Right cardiac atrium (tissue), 5 donors: ENCODE data around the gene EDNRA. TPM values are rescaled to one million over a fixed set of nuclear protein-coding genes. Genes with fewer than 3 reads are reported as not detected.
A peak's percentile ranks its signal among the peaks of the same experiment; 100 is the strongest.
"Not testable (repeated sequence)": the region's sequence is repeated elsewhere in the genome, so short reads cannot be mapped to it uniquely, and the experiment has no call there.

ENCODE experiments used
- ATAC-seq, 2 donors: fragments of 200-7000 bp; cut with Tn5 transposase; one replicate each; pipeline versions ENCODE4 v1.8.0 to v1.9.1; 2020; ENCODE audit warnings: moderate library complexity in 2 of 2, mild to moderate bottlenecking in 1 of 2
- DNase-seq, 3 donors: peaks; one replicate each; pipeline ENCODE4 v3.0.0-alpha.2; 2020
- H3K27ac ChIP-seq: one replicate; pipeline ENCODE4 v1.5.1; 2013; ENCODE audit warnings: mild to moderate bottlenecking, low read length, control low read depth, moderate library complexity
- H3K27me3 ChIP-seq: one replicate; pipeline ENCODE4 v1.6.1; 2013; ENCODE audit not compliant: control insufficient read depth, insufficient read depth
- H3K4me1 ChIP-seq: one replicate; pipeline ENCODE4 v1.6.1; 2013; ENCODE audit warnings: low read length; ENCODE audit not compliant: control insufficient read depth, insufficient read depth
- H3K4me3 ChIP-seq: one replicate; pipeline ENCODE4 v1.5.1; 2013; ENCODE audit warnings: low read length, control low read depth
- H3K9me3 ChIP-seq: one replicate; pipeline ENCODE4 v1.6.1; 2013; ENCODE audit warnings: low read length; ENCODE audit not compliant: control insufficient read depth
- WGBS: extraction: QIAGEN DNeasy Blood & Tissue Kit; methylation state at CpG from one replicate; pipeline ENCODE4 v1.1.7; 2013; 5-methylcytosine and 5-hydroxymethylcytosine counted together
- intact Hi-C, 4 donors: fragments of 100-400 bp; cut with DNase I; formaldehyde crosslinking; loops; one replicate each; pipeline versions ENCODE4 v1.11.0 to v1.14.0; 2022 to 2023
- long read RNA-seq, 4 donors: library from polyadenylated mRNA; unstranded; transcript quantifications; one replicate each; pipeline ENCODE4 v2.0.0, GENCODE V29; 2020 to 2021
- polyA plus RNA-seq: library from polyadenylated mRNA; stranded (reverse); fragments of 200-250 nt; gene quantifications from one replicate; pipeline ENCODE4 v1.2.3, GENCODE V29; 2013
- total RNA-seq, 4 donors: library from RNA; stranded (reverse); fragmentation: NEBNext Ultra II Directional; extraction: Animal tissue kit (Norgen Biotek cat#: 25700); gene quantifications; one replicate each; pipeline ENCODE4 v1.2.1, GENCODE V29; 2021
- donor health status: healthy with polysubstance abuse.
- donor health status: DM: no; HTN: yes; CAD: no.
- donor health status: DM: no; HTN: no; CAD: no.
- donor health status: DM: no; HTN: yes; CAD: no; lungs with severe emphysema.
- donor health status: DM: yes; HTN: yes; CAD: no.

The EDNRA gene
- total RNA-seq = 10 to 100 TPM; 43.3 to 99.8 (median 66.2) TPM
- 21.9 TPM for polyA plus RNA-seq
- long read RNA-seq, donor 1, full-length matches to known transcripts = 117 of 145 reads
- long read RNA-seq, donor 1, partial matches to known transcripts = 20 of 145 reads
- long read RNA-seq, donor 1, other reads (novel, unspliced or antisense) = 8 of 145 reads
- long read RNA-seq, donor 2, full-length matches to known transcripts = 28 of 36 reads
- long read RNA-seq, donor 2, partial matches to known transcripts = 5 of 36 reads
- long read RNA-seq, donor 2, other reads (novel, unspliced or antisense) = 3 of 36 reads
- long read RNA-seq, donor 3, full-length matches to known transcripts = 336 of 403 reads
- long read RNA-seq, donor 3, partial matches to known transcripts = 49 of 403 reads
- long read RNA-seq, donor 3, other reads (novel, unspliced or antisense) = 18 of 403 reads
- long read RNA-seq, donor 4, full-length matches to known transcripts = 40 of 46 reads
- long read RNA-seq, donor 4, partial matches to known transcripts = 2 of 46 reads
- long read RNA-seq, donor 4, other reads (novel, unspliced or antisense) = 4 of 46 reads

GRCh38 chr4:147480891-147481576 is at the start of gene EDNRA:
Gene EDNRA (plus strand): TSS chr4:147481097. CDS start chr4:147485682, 4,585 bp downstream.
- WGBS = under 1% methylated on average over 68 of the region's 68 CpGs
- peak; percentile 39 to 80 (median 71) for DNase-seq
- Histone ChIP-seq H3K9me3 (no peaks in the 10 kb centered on the region), H3K4me3 (peak within 1 kb of the TSS; percentile 53), H3K27me3 (no peaks in the 10 kb centered on the region), H3K27ac (peak within 1 kb of the TSS; percentile 76), H3K4me1 (peaks cover 2% of the 10 kb centered on the region)
- intact Hi-C loops = loop anchor here in 2 of 4 donors (5.0 to 10.0 kb wide), 3 partner anchors 46 to 316 kb away; no protein-coding TSS in a partner anchor
- peak; percentile 80 to 83 for ATAC-seq

GRCh38 chr4:147434370-147434769 is 46.5 kb upstream of the EDNRA start:
- DNase-seq, H3K27ac ChIP-seq, ATAC-seq, H3K9me3 ChIP-seq, intact Hi-C loops, H3K4me3 ChIP-seq, H3K4me1 ChIP-seq, H3K27me3 ChIP-seq: not testable (repeated sequence)
- 64% methylated on average over 1 of the region's 1 CpG for WGBS

GRCh38 chr4:147440442-147440841 is 40.5 kb upstream of the EDNRA start:
- intact Hi-C loops = no loop called here
- H3K27ac ChIP-seq = no peak overlapping the region
- 43% methylated on average over 2 of the region's 2 CpGs for WGBS
- no peaks in the 10 kb centered on the region for H3K9me3 ChIP-seq
- no peak overlapping the region for H3K4me3 ChIP-seq
- ATAC-seq = no peak
- H3K4me1 ChIP-seq = no peaks in the 10 kb centered on the region
- H3K27me3 ChIP-seq = no peaks in the 10 kb centered on the region
- no peak for DNase-seq

GRCh38 chr4:147447786-147448185 is 33.1 kb upstream of the EDNRA start:
- 59% methylated on average over 2 of the region's 2 CpGs for WGBS
- Histone ChIP-seq H3K4me1 (no peaks in the 10 kb centered on the region), H3K27ac (no peak overlapping the region)

GRCh38 chr4:147453561-147454141 is 27.2 kb upstream of the EDNRA start:
- ATAC-seq (no peak), DNase-seq (no peak)
- intact Hi-C loops = no loop called here
- 33% methylated on average over 2 of the region's 2 CpGs for WGBS
- no peaks in the 10 kb centered on the region for H3K27me3 ChIP-seq
- H3K9me3 ChIP-seq = no peaks in the 10 kb centered on the region
- H3K4me3 ChIP-seq = no peak overlapping the region
- H3K4me1 ChIP-seq = peaks cover 2% of the 10 kb centered on the region
- no peak overlapping the region for H3K27ac ChIP-seq

More at GRCh38 chr4:147447786-147448185, 33.1 kb upstream of the EDNRA start:
- Histone ChIP-seq H3K27me3 (no peaks in the 10 kb centered on the region), H3K4me3 (no peak overlapping the region), H3K9me3 (no peaks in the 10 kb centered on the region)
- no peak for ATAC-seq
- no peak for DNase-seq
- intact Hi-C loops = no loop called here

- Histone ChIP-seq H3K9me3 (no peaks in the 10 kb centered on the region), H3K4me3 (no peak overlapping the region), H3K27me3 (no peaks in the 10 kb centered on the region), H3K27ac (no peak overlapping the region), H3K4me1 (peaks cover 2% of the 10 kb centered on the region)
- DNase-seq (no peak), ATAC-seq (no peak)
- WGBS = 87% methylated on average over 5 of the region's 5 CpGs
- intact Hi-C loops = no loop called here
These were observed 24.2 kb upstream of the EDNRA start for GRCh38 chr4:147456706-147457105.

- intact Hi-C loops = no loop called here
- whole genome bisulfite sequencing = 91% methylated on average over 1 of the region's 1 CpG
- H3K4me3 ChIP-seq = no peak overlapping the region
- H3K27me3 ChIP-seq = no peaks in the 10 kb centered on the region
- peaks cover 2% of the 10 kb centered on the region for H3K4me1 ChIP-seq
- no peaks in the 10 kb centered on the region for H3K9me3 ChIP-seq
- H3K27ac ChIP-seq = no peak overlapping the region
- no peak for ATAC-seq
- DNase-seq = no peak
These were observed 19.7 kb upstream of the EDNRA start for GRCh38 chr4:147461161-147461560.

- ATAC-seq (no peak), DNase-seq (no peak)
- 61% methylated on average over 4 of the region's 4 CpGs for WGBS
- H3K27ac ChIP-seq = no peak overlapping the region
- H3K4me3 ChIP-seq = no peak overlapping the region
- H3K4me1 ChIP-seq = no peaks in the 10 kb centered on the region
- no peaks in the 10 kb centered on the region for H3K27me3 ChIP-seq
- H3K9me3 ChIP-seq = no peaks in the 10 kb centered on the region
- intact Hi-C loops = no loop called here
These were observed 17.8 kb upstream of the EDNRA start for GRCh38 chr4:147463065-147463464.

- Histone ChIP-seq H3K4me3 (no peak overlapping the region), H3K9me3 (no peaks in the 10 kb centered on the region), H3K27me3 (no peaks in the 10 kb centered on the region), H3K27ac (no peak overlapping the region), H3K4me1 (no peaks in the 10 kb centered on the region)
- DNase-seq (no peak), ATAC-seq (no peak)
- 93% methylated on average over 2 of the region's 2 CpGs for WGBS
- intact Hi-C loops = no loop called here
These were observed 15.4 kb upstream of the EDNRA start for GRCh38 chr4:147465461-147465860.

- ATAC-seq = no peak
- intact Hi-C loops = no loop called here
- Histone ChIP-seq H3K27ac (no peak overlapping the region), H3K27me3 (no peaks in the 10 kb centered on the region), H3K9me3 (no peaks in the 10 kb centered on the region), H3K4me3 (no peak overlapping the region), H3K4me1 (no peaks in the 10 kb centered on the region)
- no peak for DNase-seq
These were observed 3.5 kb upstream of the EDNRA start for GRCh38 chr4:147477439-147477838.

GRCh38 chr4:147479376-147479775 is 1.5 kb upstream of the EDNRA start:
- 11% methylated on average over 2 of the region's 2 CpGs for WGBS
- ATAC-seq = no peak
- intact Hi-C loops = no loop called here
- DNase-seq = no peak
- Histone ChIP-seq H3K4me3 (no peak overlapping the region), H3K27me3 (no peaks in the 10 kb centered on the region), H3K9me3 (no peaks in the 10 kb centered on the region), H3K4me1 (no peaks in the 10 kb centered on the region), H3K27ac (no peak overlapping the region)
